ENCODE measurements around the gene MCEMP1. TPM values are rescaled to one million over a fixed set of nuclear protein-coding genes. Genes with fewer than 3 reads are reported as not detected.
A peak's percentile ranks its signal among the peaks of the same experiment; 100 is the strongest.

MCEMP1 gene, protein sequence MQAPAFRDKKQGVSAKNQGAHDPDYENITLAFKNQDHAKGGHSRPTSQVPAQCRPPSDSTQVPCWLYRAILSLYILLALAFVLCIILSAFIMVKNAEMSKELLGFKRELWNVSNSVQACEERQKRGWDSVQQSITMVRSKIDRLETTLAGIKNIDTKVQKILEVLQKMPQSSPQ
- total RNA-seq: 0.79 TPM

DNA sequence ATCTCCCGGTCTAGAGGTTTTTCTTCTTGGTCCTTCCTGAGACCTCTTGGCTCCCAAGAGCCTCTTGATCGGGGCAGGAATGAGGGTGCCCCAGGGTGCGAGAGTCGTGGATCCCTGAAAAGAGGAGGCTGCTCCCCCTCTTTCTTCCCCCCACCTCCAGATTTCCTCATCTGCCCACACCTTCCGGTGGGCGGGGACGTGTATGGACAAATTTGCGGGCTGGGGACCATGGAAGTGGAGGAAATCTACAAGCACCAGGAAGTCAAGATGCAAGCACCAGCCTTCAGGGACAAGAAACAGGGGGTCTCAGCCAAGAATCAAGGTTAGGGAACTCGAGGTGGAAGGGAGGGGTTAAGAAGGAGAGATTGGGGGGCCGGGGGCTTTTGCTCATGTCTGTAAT is at the start of gene MCEMP1:
MCEMP1 (plus strand) TSS at position 237 of the 400 bp plus-strand sequence; CDS start at position 268, 31 bp downstream.
- DNase-seq: no peak

DNA sequence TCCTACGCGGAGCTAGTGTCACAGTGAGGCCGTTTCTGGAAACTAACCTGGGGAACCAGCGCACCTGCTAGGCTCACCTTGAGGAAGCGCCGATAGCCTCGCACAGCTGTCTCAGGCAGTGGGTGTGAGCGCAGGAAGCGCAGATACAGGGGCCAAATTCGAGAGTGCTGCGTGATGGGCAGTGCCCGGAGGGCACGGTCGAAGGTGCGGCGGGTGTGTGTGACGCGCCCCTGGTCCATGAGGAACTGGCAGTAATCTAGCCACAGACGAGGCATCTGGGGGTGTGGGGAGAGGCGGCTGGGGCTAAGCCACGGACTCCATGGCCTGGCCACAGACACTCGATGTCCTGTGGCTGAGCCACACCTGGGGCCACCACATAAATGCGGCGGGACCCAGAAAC is 49.7 kb upstream of the MCEMP1 start:
- DNase-seq: no peak

DNA sequence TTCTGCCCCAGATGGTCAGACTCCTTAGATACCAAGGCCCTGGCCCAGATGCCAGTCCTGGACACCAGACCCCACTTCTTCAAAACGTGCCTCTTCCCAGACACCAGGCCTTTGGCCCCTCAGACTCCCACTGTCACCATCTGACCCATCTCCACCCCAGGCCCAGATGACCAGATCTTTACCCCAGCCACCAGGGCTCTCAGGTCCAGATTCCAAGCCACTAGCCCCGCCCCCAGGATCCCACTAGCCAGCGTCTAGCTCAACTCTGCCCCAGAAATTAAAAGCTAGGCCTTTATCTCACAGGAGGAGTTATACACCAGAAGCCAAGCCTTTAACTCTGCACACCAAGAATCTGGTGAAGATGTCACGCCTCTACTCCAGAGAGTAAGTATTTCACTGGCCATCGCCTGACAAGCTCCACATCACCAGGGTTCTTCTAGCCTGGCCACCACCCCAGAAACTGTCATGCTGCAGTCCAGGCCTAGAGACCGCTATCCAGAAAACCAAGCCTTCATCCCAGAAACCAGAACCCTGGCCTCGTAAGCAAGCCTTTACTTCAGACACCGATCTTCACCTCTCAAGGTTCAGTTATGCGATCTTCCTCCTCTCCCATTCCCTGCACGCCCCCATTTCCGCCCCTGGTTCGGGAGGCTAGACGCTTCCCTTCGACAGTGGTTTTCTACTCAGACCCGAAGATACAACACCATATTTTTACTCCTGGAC is 48.1 kb upstream of the MCEMP1 start:
- DNase-seq: no peak

DNA sequence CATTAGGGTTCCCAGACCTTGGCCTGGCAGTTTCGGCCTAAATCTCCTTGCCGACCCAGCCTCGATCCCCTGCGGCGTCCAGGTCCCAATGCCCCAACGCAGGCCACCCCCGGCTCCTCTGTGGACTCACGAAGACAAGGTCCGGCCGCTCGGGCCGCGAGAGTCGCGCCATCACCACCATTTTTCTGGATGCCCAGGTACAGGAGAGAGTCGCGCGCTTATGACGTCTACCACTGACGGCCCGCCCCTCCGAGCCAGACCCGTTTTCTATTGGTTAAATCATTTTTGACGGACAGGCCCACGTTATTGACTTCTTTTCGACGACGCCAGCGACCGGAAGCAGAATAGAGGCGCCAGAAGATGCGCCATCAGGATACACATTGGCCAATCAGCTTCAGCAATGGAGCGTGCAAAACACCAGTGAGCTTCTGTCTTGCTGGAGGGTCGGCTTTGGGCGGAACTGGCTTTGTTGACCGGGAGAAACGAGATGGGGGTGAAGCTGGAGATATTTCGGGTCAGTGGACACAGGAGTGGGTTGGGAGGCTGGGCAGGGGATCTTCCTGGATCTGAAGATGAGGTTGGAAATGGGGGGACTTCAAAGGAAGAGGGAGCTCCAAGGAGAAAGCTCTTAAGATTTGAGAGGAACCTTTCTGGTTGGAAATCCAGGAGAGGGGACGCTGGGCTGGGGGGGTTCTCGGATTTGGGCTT is 47.4 kb upstream of the MCEMP1 start, which contains the start of the genes PET100 and XAB2:
PET100 (plus strand) TSS at position 447 of the 708 bp plus-strand sequence; CDS start at position 488, 41 bp downstream.
XAB2 (minus strand) TSS at position 199 of the 708 bp plus-strand sequence; CDS start at position 181, 18 bp downstream.
- peak; percentile 100 for DNase-seq

DNA sequence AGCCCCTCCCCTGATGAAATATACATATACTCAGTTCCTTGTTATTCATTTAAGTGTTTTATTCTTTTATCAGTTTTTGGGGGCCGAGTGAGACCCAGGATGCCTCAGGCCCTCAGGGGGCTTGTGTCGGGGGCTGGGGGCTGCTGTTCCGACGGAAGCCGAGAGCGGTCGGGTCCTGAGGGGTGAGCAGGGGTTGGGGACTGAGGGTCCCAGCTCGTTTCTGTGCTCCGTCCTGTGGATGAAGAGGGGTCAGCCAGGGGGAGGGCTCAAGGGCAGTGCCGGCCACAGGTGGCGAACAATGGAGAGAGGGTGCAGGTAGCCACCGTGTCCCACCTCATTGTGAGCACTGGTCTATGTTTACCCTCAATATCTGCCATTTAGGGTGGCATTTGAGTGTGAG is 45.3 kb upstream of the MCEMP1 start:
- DNase-seq: no peak

DNA sequence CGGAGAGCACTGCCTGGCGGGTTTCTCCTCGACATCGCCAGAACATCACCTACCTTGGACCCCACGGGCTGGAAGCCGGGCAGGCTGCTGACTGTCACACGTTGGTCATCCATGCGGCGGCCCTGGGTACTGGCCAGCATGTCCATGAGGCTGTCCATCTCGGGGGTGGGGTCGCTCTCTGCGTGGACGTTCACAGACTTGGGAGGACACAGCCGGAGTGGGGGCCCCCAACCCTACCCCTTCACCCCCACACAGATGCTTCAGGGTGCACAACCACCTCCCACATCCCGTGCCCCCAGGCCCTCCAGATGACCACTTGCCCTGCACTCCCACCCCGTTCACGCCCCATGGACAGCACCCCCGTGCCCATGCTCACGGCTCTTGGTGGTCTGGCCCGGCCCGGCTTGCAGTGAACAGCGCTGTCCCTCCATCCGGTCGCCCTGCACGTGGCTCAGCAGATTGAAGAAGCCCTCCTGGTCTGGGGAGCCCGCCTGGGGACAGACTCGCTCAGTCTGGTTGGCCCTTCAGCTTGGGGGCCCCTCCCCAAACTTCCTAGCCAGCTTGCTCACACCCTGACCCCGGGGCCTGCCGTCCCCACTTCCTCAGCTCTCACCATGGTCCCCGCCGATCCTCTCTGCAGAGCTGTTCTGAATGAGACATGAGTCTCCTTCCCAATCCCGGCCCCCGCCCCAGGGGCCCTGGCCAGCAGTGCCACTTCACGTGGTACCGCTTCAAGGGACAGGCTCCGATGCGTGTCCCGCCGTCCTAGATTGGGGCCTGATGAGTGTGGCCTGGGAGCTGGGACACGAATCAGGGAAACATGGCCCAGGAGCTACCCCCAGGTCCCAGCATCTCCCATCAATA is 44.3 kb upstream of the MCEMP1 start:
- DNase-seq: no peak

DNA sequence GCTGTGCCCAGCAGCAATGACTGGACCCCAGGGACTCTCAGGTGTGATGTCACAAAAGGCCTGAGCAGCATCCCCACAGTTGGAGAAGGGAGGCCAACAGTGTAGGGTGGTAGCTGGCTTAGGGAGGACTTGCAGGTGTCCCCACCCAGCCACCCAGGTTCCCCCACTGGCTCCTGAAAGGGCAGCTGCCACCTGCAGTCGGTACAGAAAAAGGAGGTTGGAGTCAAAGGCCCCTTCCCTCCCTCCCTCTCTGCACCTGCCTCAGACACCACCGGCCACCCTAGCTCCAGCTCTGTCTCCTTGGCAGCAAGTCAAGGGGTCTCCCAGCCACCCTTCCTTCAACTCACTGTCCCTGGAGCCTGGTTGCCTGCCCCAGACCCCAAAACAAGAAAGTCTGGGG is 43.2 kb upstream of the MCEMP1 start, which contains the start of gene PCP2:
PCP2 (minus strand) TSS at position 22 of the 400 bp plus-strand sequence. CDS start 262 bp downstream, outside the sequence.
- DNase-seq: no peak

DNA sequence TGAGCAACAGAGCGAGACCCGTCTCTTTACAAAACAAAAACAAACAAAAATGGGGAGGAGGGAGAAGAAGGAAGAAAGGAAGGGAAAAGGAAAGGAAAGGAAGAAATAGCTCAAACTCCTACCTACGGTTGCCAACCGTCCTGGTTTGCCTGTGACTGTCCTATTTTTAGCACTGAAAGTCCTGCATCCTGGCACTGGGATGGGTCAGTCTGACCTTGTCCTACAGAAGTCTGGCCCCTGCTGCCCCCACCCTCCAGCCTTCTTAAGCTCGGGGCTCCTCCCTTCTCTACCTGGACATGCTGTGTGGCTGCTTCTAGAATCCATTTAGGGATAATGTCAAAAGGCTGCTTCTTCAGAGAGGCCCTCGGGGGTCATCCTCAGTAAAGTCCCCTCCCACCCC is 41.2 kb upstream of the MCEMP1 start:
- no peak for DNase-seq

DNA sequence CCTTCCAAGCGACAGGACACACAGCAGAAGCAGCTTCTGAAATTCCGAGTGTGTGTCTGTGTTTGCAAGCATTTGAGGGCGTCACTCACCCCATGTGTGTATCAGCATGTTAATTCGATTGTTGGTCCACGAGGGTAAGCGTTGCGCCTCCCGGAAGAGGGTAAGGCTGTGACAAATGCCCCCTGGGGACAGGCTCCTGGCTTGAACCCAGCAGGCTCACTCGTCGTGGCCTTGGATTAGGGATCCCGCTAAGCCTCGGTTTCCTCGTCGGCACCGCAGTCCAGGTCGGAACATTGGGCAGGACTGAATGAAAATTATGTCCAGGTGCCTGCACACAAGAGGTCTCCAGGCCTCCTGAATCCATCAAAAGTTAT is 40.6 kb upstream of the MCEMP1 start:
- no peak for DNase-seq

DNA sequence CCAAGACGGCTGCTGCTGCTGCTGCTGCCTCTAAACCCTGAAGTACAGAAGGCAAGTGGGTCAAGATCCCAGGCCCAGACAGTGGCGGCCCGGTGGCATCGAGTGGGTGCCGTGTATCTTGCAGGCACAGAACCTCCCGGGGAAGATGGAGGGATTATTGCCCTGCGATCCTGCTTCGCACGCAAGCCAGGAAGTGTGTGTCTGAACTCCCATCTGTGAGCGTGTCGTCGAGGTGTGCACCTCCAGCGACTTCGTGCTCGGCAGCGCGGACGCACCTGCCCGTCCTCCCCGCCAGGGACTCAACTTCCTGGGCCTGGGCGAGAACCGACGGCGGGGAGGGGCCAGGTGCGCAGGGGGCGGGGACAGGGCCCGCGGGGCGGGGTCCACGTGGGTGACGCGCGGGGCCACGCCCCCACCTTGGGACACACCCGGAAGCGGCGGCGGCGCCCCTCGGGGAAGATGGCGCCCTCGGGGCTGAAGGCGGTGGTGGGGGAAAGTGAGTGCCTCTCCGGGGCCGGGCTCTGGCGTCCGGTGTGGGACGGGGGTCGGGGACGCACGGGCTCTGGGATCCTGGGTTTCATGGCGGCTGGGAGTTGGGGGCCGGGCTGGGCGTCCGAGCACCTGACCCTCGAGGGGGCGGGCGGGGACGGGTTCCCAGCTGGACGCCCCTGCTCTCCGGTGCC is 40.1 kb upstream of the MCEMP1 start, which contains the start of gene STXBP2:
STXBP2 (plus strand) TSS at position 420 of the 683 bp plus-strand sequence; CDS start at position 460, 40 bp downstream.
- no peak for DNase-seq

DNA sequence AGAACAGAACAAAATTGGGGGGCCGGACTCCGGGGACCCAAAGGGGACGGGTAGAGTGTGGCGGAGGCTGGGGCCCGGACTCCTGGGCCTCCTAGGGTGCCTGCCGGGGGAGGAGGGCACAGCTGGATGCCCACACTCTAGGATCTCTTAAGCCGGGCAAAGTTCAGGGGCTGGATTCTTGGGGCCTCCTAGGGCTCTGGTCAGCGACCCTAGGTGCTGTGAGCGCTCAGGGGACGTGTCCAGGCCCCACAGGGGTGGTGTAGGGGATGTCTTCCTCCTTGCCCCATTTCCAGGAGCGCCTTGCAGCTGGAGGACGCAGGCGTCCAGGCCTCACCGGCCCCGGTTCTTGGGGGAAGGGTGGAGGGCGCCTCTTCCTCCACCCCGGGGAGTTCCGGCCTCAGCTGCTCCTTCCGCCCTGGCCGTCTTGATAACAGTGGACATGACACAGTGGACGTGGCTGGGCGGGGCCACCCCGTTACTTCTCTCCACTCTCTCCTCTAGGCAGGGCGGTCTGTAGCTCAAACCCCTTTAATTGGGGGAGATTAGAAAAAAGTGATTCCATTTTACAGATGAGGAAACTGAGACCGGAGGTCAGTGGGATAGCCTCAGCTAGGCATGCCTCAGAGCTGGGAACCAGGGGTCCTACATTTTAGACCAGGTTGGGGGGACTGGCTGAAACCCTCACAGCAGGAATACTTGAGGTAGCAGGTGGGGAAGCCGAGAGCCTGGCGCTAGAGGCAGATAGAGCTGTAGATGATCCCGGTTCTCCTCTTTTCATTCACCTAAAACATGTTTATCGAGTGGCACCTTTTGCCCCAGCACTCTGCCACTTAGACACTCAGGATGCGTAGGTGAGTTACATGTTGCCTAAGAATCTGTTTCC is 39.3 kb upstream of the MCEMP1 start:
- no peak for DNase-seq

DNA sequence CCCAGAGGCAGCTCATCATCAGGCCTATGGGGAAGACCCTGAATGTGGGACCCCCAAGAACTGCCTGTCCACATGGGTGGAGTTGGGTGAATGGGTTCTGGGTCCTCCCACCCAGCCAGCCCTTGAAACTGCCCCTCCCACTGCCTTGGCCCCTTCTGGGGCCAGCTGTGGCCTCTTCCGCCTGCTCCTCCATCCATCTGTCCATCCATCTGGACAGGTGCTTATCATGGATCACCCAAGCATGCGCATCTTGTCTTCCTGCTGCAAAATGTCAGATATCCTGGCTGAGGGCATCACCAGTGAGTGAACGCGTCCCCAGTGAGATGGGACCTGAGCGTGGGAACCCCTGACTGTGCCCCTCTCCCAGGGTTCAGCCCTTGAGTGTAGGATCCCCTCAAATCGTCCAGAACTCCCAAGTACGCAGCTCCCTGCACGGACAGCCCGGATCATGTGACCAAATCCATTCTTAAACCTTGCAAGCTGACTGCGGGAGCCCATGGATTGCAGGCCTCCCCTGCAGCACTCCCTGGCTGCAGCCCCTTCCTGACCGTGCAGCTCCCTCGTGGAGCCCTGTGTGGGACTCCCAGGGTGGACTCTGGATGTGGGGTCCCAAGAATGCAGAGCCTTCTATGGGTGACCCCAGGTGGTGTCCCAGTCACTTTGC is 38.0 kb upstream of the MCEMP1 start:
- DNase-seq: no peak

DNA sequence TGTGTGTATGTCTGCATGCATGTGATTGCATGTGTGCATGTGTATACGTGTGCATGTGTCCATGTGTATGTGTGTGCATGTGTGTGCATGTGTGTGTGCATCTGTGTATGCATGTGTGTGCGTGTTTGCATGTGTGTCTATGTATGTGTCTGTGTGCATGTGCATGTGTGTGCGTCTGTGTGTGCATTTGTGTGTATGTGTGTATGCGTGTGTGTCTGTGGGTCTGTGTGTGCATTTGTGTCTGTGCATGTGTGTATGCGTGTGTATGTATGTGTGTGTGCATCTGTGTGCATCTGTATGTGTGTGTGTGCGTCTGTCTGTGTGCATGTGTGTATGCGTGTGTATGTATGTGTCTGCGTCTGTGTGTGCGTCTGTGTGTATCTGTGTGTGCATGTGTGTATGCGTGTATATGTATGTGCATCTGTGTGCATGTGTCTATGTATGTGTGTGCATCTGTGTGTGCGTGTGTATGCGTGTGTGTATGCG is 37.0 kb upstream of the MCEMP1 start:
- DNase-seq: no peak

DNA sequence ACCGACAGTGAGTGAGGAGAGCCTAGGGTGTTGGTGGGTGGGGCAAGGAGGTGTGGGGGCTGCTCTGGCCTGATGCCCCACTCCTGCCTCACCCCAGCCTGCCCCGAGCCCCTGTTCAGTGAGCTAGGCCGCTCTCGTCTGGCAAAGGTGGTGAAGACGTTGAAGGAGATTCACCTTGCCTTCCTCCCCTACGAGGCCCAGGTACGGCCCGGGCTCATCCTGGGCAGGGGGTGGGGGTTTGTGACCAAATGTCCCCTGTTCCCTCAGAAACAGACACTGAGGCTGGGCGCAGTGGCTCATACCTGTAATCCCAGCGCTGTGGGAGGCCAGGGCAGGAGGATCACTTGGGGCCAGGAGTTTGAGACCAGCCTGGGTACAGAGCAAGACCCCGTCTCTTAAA is 36.1 kb upstream of the MCEMP1 start:
- no peak for DNase-seq

DNA sequence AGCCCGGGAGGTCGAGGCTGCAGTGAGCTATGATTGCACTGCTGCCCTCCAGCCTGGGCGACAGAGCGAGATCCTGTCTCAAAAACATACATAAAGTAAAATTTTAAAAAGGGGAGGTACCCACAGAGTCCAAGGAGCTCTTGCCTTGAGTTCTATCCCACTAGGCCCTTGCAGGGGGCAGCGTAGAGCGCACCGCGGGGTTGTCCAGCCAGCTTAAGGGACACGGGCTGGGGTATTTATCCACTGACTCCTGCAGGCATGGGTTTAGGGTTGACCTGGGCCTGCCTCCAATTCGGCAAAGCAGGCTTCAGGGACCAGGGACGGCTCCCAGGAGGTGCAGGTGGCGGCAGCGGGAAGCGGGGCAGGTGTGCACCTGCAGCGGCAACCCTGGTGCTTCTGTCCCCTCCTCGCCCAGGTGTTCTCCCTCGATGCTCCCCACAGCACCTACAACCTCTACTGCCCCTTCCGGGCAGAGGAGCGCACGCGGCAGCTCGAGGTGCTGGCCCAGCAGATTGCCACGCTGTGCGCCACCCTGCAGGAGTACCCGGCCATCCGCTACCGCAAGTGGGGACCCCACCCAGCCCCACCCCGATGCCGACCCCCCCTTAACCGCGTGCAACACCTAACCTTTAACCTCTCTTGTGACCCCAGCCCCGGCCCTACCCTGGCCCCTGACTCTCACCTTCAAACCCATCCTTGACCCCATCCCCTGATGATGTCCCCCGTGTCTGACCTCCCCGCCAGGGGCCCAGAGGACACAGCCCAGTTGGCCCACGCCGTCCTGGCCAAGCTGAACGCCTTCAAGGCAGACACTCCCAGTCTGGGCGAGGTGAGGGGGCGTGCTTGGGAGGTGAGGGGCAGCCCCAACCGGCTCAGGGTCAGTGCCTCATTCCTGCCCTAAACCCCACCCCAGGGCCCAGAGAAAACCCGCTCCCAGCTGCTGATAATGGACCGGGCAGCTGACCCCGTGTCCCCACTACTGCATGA is 35.3 kb upstream of the MCEMP1 start:
- no peak for DNase-seq

DNA sequence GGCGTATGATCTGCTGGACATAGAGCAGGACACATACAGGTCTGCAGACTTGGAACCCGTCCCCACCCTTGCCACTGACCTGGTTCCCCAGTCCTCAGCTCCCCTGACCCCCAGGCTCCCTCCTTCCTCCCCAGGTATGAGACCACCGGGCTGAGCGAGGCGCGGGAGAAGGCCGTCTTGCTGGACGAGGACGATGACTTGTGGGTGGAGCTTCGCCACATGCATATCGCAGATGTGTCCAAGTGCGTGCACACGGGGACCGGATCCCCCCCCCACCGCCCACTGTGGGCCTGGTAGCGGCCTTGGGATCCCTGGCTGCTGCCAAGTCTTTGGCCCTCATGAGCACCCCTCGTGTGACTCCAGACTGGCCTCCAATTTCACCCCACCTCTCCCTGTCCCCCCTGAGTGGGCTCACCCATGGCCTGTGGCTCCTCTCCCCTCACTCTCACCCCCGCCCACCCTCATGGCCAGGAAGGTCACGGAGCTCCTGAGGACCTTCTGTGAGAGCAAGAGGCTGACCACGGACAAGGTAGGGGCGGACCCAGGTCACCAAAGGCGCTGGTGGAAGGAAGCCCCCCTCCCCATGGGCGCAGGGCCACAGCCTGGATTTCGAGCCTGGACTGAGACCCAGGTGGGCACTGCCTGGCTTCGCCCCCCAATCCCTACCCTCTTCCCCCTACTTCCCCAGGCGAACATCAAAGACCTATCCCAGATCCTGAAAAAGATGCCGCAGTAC is 34.4 kb upstream of the MCEMP1 start:
- no peak for DNase-seq

DNA sequence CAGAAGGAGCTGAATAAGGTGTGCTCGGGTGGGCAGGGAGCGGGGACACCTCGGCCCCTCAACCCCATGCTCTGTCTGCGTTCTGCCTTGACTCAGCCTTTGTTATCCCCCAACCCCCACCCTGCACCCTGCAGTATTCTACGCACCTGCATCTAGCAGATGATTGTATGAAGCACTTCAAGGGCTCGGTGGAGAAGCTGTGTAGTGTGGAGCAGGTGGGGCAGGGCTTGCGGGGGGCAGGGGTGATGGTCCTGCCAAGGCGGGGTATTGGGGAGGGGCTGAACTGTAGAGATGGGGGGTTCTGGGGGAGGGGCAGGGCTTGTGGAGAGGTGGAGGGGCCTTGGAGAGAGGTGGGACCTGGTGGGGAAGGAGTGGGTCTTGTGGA is 33.9 kb upstream of the MCEMP1 start:
- DNase-seq: no peak

Measured in skin of body (tissue), 2 donors.